HCT116 (cell line): ENCODE data around the gene TENM3. TPM values are rescaled to one million over a fixed set of nuclear protein-coding genes. Genes with fewer than 3 reads are reported as not detected.

ENCODE experiments used
- ATAC-seq: fragments of 200-7000 bp; cut with Tn5 transposase; 2 replicates; pipeline ENCODE4 v1.9.1; 2020; ENCODE audit warnings: mild to moderate bottlenecking, moderate library complexity
- BruUV-seq: library from RNA; stranded (reverse); fragments of 400-500 nt; replicated peaks from 2 replicates; lab custom pipeline; 2021; lab: Mats Ljungman, UMichigan
- CTCF ChIA-PET: fragments of 300-600 bp; sonication (Branson Sonifier 250); formaldehyde crosslinking; loops from one replicate; lab custom pipeline; 2021; ENCODE audit warnings: antibody characterized with exemption; lab: Charles Lee
- POLR2A ChIA-PET: fragments of 300-600, 350-600 bp; sonication (Branson Sonifier 250); formaldehyde crosslinking; loops from one replicate; lab custom pipeline; 2021; ENCODE audit warnings: antibody characterized with exemption; lab: Charles Lee
- RAD21 ChIA-PET, 2 experiments: fragments of 300-600 bp; sonication (Branson Sonifier 250); formaldehyde crosslinking; loops; one replicate each; lab custom pipeline; 2023; ENCODE audit warnings: low total read pairs in 2 of 2; ENCODE audit not compliant: uncharacterized antibody in 2 of 2, unreplicated experiment in 2 of 2, low non-redundant PET in 1 of 2; lab: Charles Lee
- DNase-seq: peaks from one replicate; pipeline ENCODE4 v3.0.0-alpha.2; 2010; ENCODE audit warnings: low read depth, low spot score
- H2AFZ ChIP-seq: fragments of 200-600 bp; shearing (Covaris generic), sonication (generic); 2 replicates; pipeline ENCODE4 v1.6.1; 2017; ENCODE audit warnings: low read depth, mixed run types, mixed read lengths, antibody characterized with exemption, low read length; ENCODE audit not compliant: poor library complexity, severe bottlenecking
- H3K27ac ChIP-seq: 2 replicates; pipeline ENCODE4 v1.5.1; 2012; ENCODE audit warnings: low read depth, low read length
- H3K27me3 ChIP-seq: fragments of 200-600 bp; sonication (generic); 2 replicates; pipeline ENCODE4 v1.6.1; 2016; ENCODE audit warnings: mixed run types, low read length, mixed read lengths; ENCODE audit not compliant: insufficient read depth
- H3K36me3 ChIP-seq, 2 experiments: fragments of 200-500 bp in 1 of 2; fragments of 200-600 bp in 1 of 2; sonication (Bioruptor generic) in 1 of 2; sonication (generic) in 1 of 2; 2 replicates each; pipeline versions ENCODE4 v1.5.1 to v1.6.1; 2014 to 2016; ENCODE audit warnings: low read length in 2 of 2, inconsistent platforms in 1 of 2, mixed read lengths in 1 of 2, mixed run types in 1 of 2; ENCODE audit not compliant: insufficient read depth in 2 of 2, control insufficient read depth in 1 of 2
- H3K4me1 ChIP-seq, 2 experiments: fragments of 200-600 bp in 1 of 2; sonication (generic) in 1 of 2; 2 replicates each; pipeline versions ENCODE4 v1.5.1 to v1.6.1; 2012 to 2017; ENCODE audit warnings: low read length in 2 of 2, inconsistent platforms in 1 of 2, mild to moderate bottlenecking in 1 of 2, mixed read lengths in 1 of 2, mixed run types in 1 of 2, moderate library complexity in 1 of 2; ENCODE audit not compliant: insufficient read depth in 2 of 2, control insufficient read depth in 1 of 2
- H3K4me2 ChIP-seq: fragments of 200-600 bp; sonication (generic); 2 replicates; pipeline ENCODE4 v1.6.1; 2017; ENCODE audit warnings: mixed run types, low read length, mixed read lengths
- H3K4me3 ChIP-seq, 2 experiments: fragments of 200-600 bp in 1 of 2; sonication (generic) in 1 of 2; replicated peaks in 1 of 2; 2 replicates each; pipeline ENCODE4 v1.5.1; 2011 to 2016; ENCODE audit warnings: low read length in 2 of 2, control low read depth in 1 of 2, low read depth in 1 of 2, mild to moderate bottlenecking in 1 of 2, mixed read lengths in 1 of 2, mixed run types in 1 of 2
- H3K79me2 ChIP-seq: fragments of 200-600 bp; sonication (generic); 2 replicates; pipeline ENCODE4 v1.6.1; 2017; ENCODE audit warnings: mild to moderate bottlenecking, mixed run types, low read length, moderate library complexity, mixed read lengths; ENCODE audit not compliant: insufficient read depth
- H3K9ac ChIP-seq: fragments of 200-600 bp; sonication (generic); 2 replicates; pipeline ENCODE4 v1.6.1; 2016; ENCODE audit warnings: low read length, mixed read lengths
- H3K9me2 ChIP-seq: fragments of 200-600 bp; sonication (generic), shearing (Covaris generic); 2 replicates; pipeline ENCODE4 v1.6.1; 2017; ENCODE audit warnings: mixed run types, mild to moderate bottlenecking, moderate library complexity; ENCODE audit not compliant: insufficient read depth
- H3K9me3 ChIP-seq, 2 experiments: fragments of 200-500 bp in 1 of 2; fragments of 200-600 bp in 1 of 2; sonication (Bioruptor generic) in 1 of 2; sonication (generic) in 1 of 2; 2 replicates each; pipeline ENCODE4 v1.6.1; 2014 to 2017; ENCODE audit warnings: low read length in 2 of 2, mixed read lengths in 2 of 2, inconsistent platforms in 1 of 2, low read depth in 1 of 2, mild to moderate bottlenecking in 1 of 2, mixed run types in 1 of 2, moderate library complexity in 1 of 2; ENCODE audit not compliant: control insufficient read depth in 1 of 2, insufficient read depth in 1 of 2
- H4K20me1 ChIP-seq: fragments of 200-600 bp; sonication (generic), shearing (Covaris generic); 2 replicates; pipeline ENCODE4 v1.6.1; 2017; ENCODE audit warnings: mixed run types, mild to moderate bottlenecking, moderate library complexity; ENCODE audit not compliant: insufficient read depth
- ATF3 ChIP-seq: IDR thresholded peaks from 2 replicates; pipeline ENCODE4 v1.6.1; 2012
- CEBPB ChIP-seq: IDR thresholded peaks from 2 replicates; pipeline ENCODE4 v1.6.1; 2012; ENCODE audit warnings: low read depth
- EGR1 ChIP-seq: IDR thresholded peaks from 2 replicates; pipeline ENCODE4 v1.6.1; 2012; ENCODE audit warnings: low read depth
- ELF1 ChIP-seq: IDR thresholded peaks from 2 replicates; pipeline ENCODE4 v1.6.1; 2012; ENCODE audit warnings: low read depth, borderline replicate concordance
- EZH2phosphoT487 ChIP-seq: fragments of 200-600 bp; IDR thresholded peaks from 2 replicates; pipeline ENCODE4 v1.6.1; 2018; ENCODE audit warnings: antibody characterized with exemption, borderline replicate concordance
- FOSL1 ChIP-seq: IDR thresholded peaks from 2 replicates; pipeline ENCODE4 v1.6.1; 2012; ENCODE audit warnings: low read depth
- JUND ChIP-seq: IDR thresholded peaks from 2 replicates; pipeline ENCODE4 v1.6.1; 2012
- MAX ChIP-seq: IDR thresholded peaks from 2 replicates; pipeline ENCODE4 v1.6.1; 2012
- POLR2A ChIP-seq: IDR thresholded peaks from 2 replicates; pipeline ENCODE4 v1.7.0; 2011; ENCODE audit warnings: borderline replicate concordance; ENCODE audit not compliant: insufficient read depth, insufficient read length; ENCODE audit errors: extremely low read depth
- POLR2AphosphoS5 ChIP-seq: IDR thresholded peaks from 2 replicates; pipeline ENCODE4 v1.6.1; 2011; ENCODE audit warnings: mild to moderate bottlenecking, low read depth, low read length, moderate library complexity
- SIN3A ChIP-seq: IDR thresholded peaks from 2 replicates; pipeline ENCODE4 v1.6.1; 2012; ENCODE audit warnings: low read depth
- SRF ChIP-seq: IDR thresholded peaks from 2 replicates; pipeline ENCODE4 v1.6.1; 2012; ENCODE audit warnings: low read depth
- YY1 ChIP-seq: IDR thresholded peaks from 2 replicates; pipeline ENCODE4 v1.6.1; 2011; ENCODE audit warnings: low read length, low read depth, moderate library complexity, mild to moderate bottlenecking; ENCODE audit not compliant: insufficient replicate concordance; ENCODE audit errors: extremely low read depth
- ZBTB33 ChIP-seq: IDR thresholded peaks from 2 replicates; pipeline ENCODE4 v1.6.1; 2011; ENCODE audit warnings: mild to moderate bottlenecking, low read length, moderate library complexity; ENCODE audit not compliant: insufficient replicate concordance; ENCODE audit errors: extremely low read depth
- ZFX ChIP-seq: fragments of 450-650 bp; IDR thresholded peaks from 2 replicates; pipeline ENCODE4 v1.6.1; 2017
- ZNF274 ChIP-seq: fragments of 200-500 bp; sonication (Bioruptor generic); IDR thresholded peaks from 2 replicates; pipeline ENCODE4 v1.6.1; 2014; ENCODE audit warnings: mild to moderate bottlenecking, low read depth, low read length, inconsistent platforms
- intact Hi-C: fragments of 100-400 bp; cut with micrococcal nuclease; formaldehyde crosslinking; loops from 2 replicates; pipeline ENCODE4 v1.10.0; 2022
- total RNA-seq: library from RNA; stranded (reverse); gene quantifications from one replicate; pipeline ENCODE4 v1.2.1, GENCODE V29; 2021; ENCODE audit not compliant: unreplicated experiment

TENM3 gene
- total RNA-seq, 1 experiment from 2014 or later = 0.54 TPM

GRCh38 chr4:182846036-182846435, 602.8 kb downstream of the TENM3 start:
- Histone ChIP-seq H3K79me2 (no peaks in the 10 kb centered on the region), H3K4me3 (no peak overlapping the region), H2AFZ (no peak overlapping the region), H3K9me3 (no peaks in the 10 kb centered on the region), H3K9ac (no peak overlapping the region), H3K4me2 (no peak overlapping the region), H3K27me3 (no peaks in the 10 kb centered on the region), H3K9me2 (no peaks in the 10 kb centered on the region), H3K4me1 (no peaks in the 10 kb centered on the region), H4K20me1 (no peaks in the 10 kb centered on the region), H3K36me3 (no peaks in the 10 kb centered on the region), H3K27ac (no peak overlapping the region)
- ChIA-PET POLR2A (no interaction called here), CTCF (no interaction called here), RAD21 (no interaction called here)
- no peak for ATAC-seq
- no peak for TF ChIP-seq SIN3A
- TF ChIP-seq ZNF274 = no peak
- no peak for TF ChIP-seq JUND
- no peak for TF ChIP-seq YY1
- no peak for TF ChIP-seq ZFX
- TF ChIP-seq FOSL1 = no peak
- TF ChIP-seq ATF3 = no peak
- no peak for TF ChIP-seq EZH2phosphoT487
- no peak for TF ChIP-seq POLR2AphosphoS5
- no peak for TF ChIP-seq MAX
- TF ChIP-seq EGR1 = no peak
- no peak for TF ChIP-seq SRF
- TF ChIP-seq CEBPB = no peak
- TF ChIP-seq POLR2A = no peak
- no peak for TF ChIP-seq ELF1
- TF ChIP-seq ZBTB33 = no peak
- intact Hi-C loops = no loop called here
- BruUV-seq = no TSS peak
- DNase-seq = no peak
